ENCODE measurements around the gene CARHSP1.
"Not testable (repeated sequence)": the region's sequence is repeated elsewhere in the genome, so short reads cannot be mapped to it uniquely, and the experiment has no call there.

CARHSP1 gene

DNA sequence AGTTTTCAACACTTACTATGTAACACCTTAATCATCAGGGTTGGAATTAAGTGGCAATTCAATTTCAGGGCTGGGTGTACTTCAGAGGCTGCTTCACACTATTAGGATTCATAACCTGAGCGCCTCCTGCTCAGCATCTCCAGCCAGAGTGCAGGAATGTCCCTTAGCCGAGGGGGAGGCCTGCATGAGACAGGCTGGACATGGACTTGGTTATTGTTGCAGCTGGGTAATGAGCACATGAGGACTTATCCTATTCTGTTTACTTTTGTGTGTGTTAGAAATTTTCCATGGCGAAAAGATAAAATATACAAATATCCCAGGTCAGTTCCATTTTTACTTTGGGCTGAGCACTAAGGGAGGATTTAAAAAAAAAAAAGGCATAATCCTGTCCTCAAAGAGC lies 60.8 kb downstream of the CARHSP1 start:
- POLR2A ChIA-PET: interaction anchor here (0.5 kb wide), 1 partner anchor 16 kb away, joined by 3 read pairs; no protein-coding TSS in a partner anchor
- TF ChIP-seq, protein P1, sequence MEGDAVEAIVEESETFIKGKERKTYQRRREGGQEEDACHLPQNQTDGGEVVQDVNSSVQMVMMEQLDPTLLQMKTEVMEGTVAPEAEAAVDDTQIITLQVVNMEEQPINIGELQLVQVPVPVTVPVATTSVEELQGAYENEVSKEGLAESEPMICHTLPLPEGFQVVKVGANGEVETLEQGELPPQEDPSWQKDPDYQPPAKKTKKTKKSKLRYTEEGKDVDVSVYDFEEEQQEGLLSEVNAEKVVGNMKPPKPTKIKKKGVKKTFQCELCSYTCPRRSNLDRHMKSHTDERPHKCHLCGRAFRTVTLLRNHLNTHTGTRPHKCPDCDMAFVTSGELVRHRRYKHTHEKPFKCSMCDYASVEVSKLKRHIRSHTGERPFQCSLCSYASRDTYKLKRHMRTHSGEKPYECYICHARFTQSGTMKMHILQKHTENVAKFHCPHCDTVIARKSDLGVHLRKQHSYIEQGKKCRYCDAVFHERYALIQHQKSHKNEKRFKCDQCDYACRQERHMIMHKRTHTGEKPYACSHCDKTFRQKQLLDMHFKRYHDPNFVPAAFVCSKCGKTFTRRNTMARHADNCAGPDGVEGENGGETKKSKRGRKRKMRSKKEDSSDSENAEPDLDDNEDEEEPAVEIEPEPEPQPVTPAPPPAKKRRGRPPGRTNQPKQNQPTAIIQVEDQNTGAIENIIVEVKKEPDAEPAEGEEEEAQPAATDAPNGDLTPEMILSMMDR (IDR thresholded peaks at IDR 0.05; ENCODE audit: control extremely low read depth, extremely low read depth, low read depth, missing control alignments): no peak
- CTCF ChIA-PET: no interaction called here
- DNase-seq (ENCODE audit: extremely low spot score): no peak

DNA sequence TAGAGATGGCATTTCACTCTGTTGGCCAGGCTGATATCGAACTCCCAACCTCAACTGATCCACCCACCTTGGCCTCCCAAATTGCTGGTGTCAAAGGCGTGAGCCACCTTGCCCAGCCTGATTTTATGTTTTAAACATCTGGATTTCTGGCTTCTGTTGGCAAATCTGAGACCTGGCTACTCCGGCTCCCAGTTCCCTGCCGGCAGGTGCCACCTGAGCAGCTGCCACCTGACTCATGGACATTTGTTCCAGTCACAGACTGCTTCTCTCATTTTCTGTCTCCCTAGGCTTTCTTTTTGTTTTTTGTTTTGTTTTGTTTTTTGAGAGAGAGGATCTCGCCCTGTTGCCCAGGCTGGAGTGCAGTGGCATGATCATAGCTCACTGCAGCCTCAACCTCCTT lies 61.6 kb downstream of the CARHSP1 start:
- ChIA-PET CTCF (interaction anchor here (2.3 kb wide), 1 partner anchor 12 kb away, joined by 9 read pairs; no protein-coding TSS in a partner anchor), POLR2A (no interaction called here)
- DNase-seq (ENCODE audit: extremely low spot score): no peak
- TF ChIP-seq, protein P1 (IDR thresholded peaks at IDR 0.05; ENCODE audit: control extremely low read depth, extremely low read depth, low read depth, missing control alignments): no peak

DNA sequence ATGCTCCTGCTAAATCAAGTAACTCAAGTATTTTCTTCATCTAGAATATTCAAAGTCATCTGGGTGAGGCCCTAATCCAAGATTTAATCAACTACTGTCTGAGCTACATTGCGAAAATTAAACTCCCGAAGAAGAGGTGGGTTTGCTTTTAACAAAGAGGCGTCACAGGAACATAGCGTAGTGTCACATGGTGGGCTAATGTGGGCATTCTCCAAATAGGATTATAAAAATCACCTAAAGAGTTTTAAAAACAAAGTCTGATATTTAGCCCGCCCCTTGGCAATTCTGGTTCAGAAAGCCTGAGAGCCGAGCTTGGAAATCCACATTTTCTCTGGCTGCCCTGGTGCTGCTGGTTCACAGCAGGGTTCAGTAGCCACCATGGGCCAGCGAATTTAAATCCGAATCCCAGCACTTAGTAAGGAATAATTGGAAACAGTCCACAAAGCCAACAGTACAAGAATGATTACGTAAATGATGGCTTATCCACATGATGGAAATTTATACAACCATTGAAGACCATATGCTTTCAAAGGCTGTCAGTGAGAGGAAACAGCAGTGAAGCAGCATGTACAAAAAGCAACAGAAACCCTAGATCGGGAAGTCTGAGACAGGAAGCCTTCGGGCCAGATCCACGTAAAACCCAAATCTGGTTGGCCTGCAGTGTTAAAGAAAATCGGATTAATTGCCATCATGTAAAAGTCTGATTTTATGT lies 62.4 kb downstream of the CARHSP1 start:
- no peak for DNase-seq (ENCODE audit: extremely low spot score)
- POLR2A ChIA-PET: no interaction called here
- TF ChIP-seq, protein P1 (IDR thresholded peaks at IDR 0.05; ENCODE audit: control extremely low read depth, extremely low read depth, low read depth, missing control alignments): no peak
- CTCF ChIA-PET: interaction anchor here (1.0 to 2.3 kb wide), 2 partner anchors 13 to 15 kb away, joined by 4 to 9 read pairs; no protein-coding TSS in a partner anchor

DNA sequence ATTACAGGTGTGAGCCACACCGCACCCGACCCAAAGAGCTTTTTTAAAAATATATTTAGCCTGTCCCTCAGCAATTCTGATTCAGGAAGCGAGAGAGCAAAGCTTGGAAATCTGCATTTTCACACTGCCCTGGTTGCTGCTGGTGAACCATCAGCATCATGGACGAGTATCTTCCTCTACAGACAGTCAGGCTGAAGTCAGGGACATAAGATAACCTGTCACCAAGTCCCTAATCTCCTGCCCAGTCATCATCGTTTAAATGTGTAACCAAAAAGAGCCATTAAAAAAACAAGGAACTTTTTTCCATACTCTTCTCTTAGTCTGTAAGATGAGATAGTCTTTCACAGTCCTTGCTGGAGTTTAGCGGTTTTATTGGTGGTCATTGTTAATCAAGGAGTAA lies 64.5 kb downstream of the CARHSP1 start:
- no peak for DNase-seq (ENCODE audit: extremely low spot score)
- CTCF ChIA-PET: interaction anchor here (1.0 kb wide), 1 partner anchor 13 kb away, joined by 3 read pairs; no protein-coding TSS in a partner anchor
- POLR2A ChIA-PET: no interaction called here
- TF ChIP-seq, protein P1 (IDR thresholded peaks at IDR 0.05; ENCODE audit: control extremely low read depth, extremely low read depth, low read depth, missing control alignments): no peak

DNA sequence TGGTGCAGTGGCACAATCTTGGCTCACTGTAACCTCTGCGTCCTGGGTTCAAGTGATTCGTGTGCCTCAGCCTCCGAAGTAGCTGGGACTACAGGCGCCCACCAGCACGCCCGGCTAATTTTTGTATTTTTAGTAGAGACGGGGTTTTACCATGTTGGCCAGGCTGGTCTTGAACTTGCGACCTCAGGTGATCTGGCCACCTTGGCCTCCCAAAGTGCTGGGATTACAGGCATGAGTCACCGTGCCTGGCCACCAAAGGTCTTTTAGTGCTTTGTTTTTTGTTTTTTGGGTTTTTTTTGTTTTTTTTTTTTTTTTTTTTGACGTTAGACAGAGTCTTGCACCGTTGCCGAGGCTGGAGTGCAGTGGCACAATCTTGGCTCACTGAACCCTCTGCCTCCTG lies 65.1 kb downstream of the CARHSP1 start:
- CTCF ChIA-PET: interaction anchor here (1.0 to 1.2 kb wide), 2 partner anchors 8 to 13 kb away, joined by 3 to 4 read pairs; no protein-coding TSS in a partner anchor
- DNase-seq (ENCODE audit: extremely low spot score); POLR2A ChIA-PET: not testable (repeated sequence)

Data from GM10248 (cell line).